Mucosa of descending colon (tissue), 3 donors: Measurements from ENCODE around the gene FMNL3. TPM values are rescaled to one million over a fixed set of nuclear protein-coding genes. Genes with fewer than 3 reads are reported as not detected.

Experiments
- ATAC-seq: fragments of 200-7000 bp; cut with Tn5 transposase; one replicate; pipeline ENCODE4 v1.9.1; 2020; ENCODE audit warnings: mild to moderate bottlenecking, moderate library complexity
- DNase-seq, 3 donors: peaks; one replicate each; pipeline ENCODE4 v3.0.0-alpha.2; 2020
- H3K36me3 ChIP-seq: fragments of 200-600 bp; one replicate; pipeline ENCODE4 v1.8.0; 2021; ENCODE audit warnings: low read depth, mild to moderate bottlenecking
- H3K4me1 ChIP-seq: fragments of 200-600 bp; one replicate; pipeline ENCODE4 v1.8.0; 2021; ENCODE audit warnings: low read depth, mild to moderate bottlenecking
- H3K4me3 ChIP-seq: fragments of 200-600 bp; one replicate; pipeline ENCODE4 v1.8.0; 2021; ENCODE audit warnings: mild to moderate bottlenecking
- H3K9me3 ChIP-seq: fragments of 200-600 bp; one replicate; pipeline ENCODE4 v1.8.0; 2021; ENCODE audit warnings: mild to moderate bottlenecking
- intact Hi-C, 2 donors: fragments of 100-400 bp; cut with DNase I in 1 of 2; cut with micrococcal nuclease in 1 of 2; formaldehyde crosslinking; loops; one replicate each; pipeline versions ENCODE4 v1.11.0 to v1.11.1; 2022; cut with DNase I, micrococcal nuclease
- total RNA-seq, 3 donors: library from RNA; stranded (reverse); fragmentation: NEBNext Ultra II Directional in 2 of 3; extraction: Animal tissue kit (Norgen Biotek cat#: 25700) in 2 of 3; gene quantifications; one replicate each; pipeline versions ENCODE4 v1.2.1 to v1.2.4, GENCODE V29; 2021 to 2023
- TF ChIP-seq, protein P1 (sequence below): fragments of 200-600 bp; IDR thresholded peaks from one replicate; pipeline ENCODE4 v1.8.0; 2022; ENCODE audit warnings: antibody characterized with exemption, mild to moderate bottlenecking
- donor health status: DM: no; HTN: no; CAD: no; lungs with moderate emphysema.
- donor health status: DM: no; HTN: no; CAD: no.
- donor health status: DM: no; HTN: yes; CAD: no.

Gene FMNL3
- total RNA-seq, 3 donors from 2014 or later, result 4.2 to 13.4 (median 7.1) TPM

DNA sequence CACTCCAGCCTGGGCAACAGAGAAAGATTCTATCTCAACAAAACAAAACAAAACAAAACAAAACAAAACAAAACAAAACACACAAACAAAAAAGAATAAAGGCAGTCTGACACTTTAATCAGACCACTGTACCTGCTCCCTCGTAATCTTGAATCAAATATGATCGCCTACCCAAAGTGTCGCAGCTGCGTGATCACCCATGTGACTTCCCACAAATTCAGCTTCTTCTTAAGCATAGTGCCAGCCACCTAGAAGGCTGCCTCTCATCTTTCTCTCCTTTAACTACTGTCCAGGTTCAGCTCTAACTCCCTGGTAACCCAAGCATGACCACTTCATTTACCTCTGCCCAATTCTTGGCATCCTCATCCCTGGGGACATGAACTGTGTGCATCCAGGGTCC, 37.4 kb downstream of the FMNL3 start:
- no peak for ATAC-seq
- TF ChIP-seq, protein P1, sequence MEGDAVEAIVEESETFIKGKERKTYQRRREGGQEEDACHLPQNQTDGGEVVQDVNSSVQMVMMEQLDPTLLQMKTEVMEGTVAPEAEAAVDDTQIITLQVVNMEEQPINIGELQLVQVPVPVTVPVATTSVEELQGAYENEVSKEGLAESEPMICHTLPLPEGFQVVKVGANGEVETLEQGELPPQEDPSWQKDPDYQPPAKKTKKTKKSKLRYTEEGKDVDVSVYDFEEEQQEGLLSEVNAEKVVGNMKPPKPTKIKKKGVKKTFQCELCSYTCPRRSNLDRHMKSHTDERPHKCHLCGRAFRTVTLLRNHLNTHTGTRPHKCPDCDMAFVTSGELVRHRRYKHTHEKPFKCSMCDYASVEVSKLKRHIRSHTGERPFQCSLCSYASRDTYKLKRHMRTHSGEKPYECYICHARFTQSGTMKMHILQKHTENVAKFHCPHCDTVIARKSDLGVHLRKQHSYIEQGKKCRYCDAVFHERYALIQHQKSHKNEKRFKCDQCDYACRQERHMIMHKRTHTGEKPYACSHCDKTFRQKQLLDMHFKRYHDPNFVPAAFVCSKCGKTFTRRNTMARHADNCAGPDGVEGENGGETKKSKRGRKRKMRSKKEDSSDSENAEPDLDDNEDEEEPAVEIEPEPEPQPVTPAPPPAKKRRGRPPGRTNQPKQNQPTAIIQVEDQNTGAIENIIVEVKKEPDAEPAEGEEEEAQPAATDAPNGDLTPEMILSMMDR, result no peak
- no peaks in the 10 kb centered on the region for H3K9me3 ChIP-seq
- intact Hi-C loops, result no loop called here
- no peaks in the 10 kb centered on the region for H3K36me3 ChIP-seq
- DNase-seq, result no peak
- H3K4me1 ChIP-seq, result peaks cover 27% of the 10 kb centered on the region
- no peak overlapping the region for H3K4me3 ChIP-seq

- ATAC-seq (no peak), DNase-seq (no peak)
- peaks cover 17% of the 10 kb centered on the region for H3K4me1 ChIP-seq
- H3K4me3 ChIP-seq, result no peak overlapping the region
- TF ChIP-seq, protein P1, result no peak
- H3K9me3 ChIP-seq, result no peaks in the 10 kb centered on the region
- H3K36me3 ChIP-seq, result no peaks in the 10 kb centered on the region
- intact Hi-C loops, result no loop called here
Observed at GRCh38 chr12:49667325-49668090, 39.7 kb downstream of the FMNL3 start.

DNA sequence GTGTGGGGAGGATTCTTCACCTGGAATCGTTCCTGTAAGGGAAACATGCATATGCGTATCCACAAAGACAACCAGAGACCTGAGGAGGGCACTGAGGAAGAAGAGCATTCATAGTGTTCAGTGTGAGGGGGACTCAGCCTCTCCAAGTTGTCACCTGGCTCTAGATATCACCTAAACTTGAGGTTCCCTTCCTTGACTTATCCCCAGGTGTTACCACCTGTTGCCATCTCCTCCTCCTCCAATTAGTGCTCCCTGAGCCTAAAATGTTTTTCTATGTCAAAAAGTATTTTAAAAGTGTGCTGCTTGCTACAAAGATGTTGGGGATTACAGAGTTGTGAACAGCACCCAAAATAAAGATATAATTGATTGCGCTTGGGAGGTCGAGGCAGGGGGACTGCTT, 41.0 kb downstream of the FMNL3 start:
- no peak for DNase-seq
- H3K36me3 ChIP-seq, result no peaks in the 10 kb centered on the region
- intact Hi-C loops, result no loop called here
- H3K4me1 ChIP-seq, result peaks cover 11% of the 10 kb centered on the region
- no peaks in the 10 kb centered on the region for H3K9me3 ChIP-seq
- no peak for ATAC-seq
- TF ChIP-seq, protein P1, result no peak
- no peak overlapping the region for H3K4me3 ChIP-seq

DNA sequence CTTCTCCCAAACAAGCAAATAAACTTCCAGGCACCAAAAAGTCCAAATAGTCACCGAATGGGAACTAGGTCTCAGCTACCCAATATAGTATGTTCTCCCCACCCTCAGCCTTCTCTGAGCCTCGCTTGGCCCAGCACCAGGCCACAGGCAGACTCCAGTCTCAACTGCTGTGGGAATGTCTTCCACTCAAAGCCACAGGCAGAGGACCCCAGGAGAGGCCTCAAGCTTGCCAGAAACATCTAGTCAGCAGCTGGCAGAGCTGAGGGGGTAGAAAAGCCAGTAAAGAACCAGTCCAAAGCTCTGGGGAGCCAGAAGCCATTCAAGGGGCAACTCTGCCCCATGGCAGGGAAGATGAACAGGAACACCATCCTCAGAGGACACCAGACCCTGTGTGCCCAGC, 41.8 kb downstream of the FMNL3 start:
- intact Hi-C loops, result no loop called here
- ATAC-seq, result no peak

DNA sequence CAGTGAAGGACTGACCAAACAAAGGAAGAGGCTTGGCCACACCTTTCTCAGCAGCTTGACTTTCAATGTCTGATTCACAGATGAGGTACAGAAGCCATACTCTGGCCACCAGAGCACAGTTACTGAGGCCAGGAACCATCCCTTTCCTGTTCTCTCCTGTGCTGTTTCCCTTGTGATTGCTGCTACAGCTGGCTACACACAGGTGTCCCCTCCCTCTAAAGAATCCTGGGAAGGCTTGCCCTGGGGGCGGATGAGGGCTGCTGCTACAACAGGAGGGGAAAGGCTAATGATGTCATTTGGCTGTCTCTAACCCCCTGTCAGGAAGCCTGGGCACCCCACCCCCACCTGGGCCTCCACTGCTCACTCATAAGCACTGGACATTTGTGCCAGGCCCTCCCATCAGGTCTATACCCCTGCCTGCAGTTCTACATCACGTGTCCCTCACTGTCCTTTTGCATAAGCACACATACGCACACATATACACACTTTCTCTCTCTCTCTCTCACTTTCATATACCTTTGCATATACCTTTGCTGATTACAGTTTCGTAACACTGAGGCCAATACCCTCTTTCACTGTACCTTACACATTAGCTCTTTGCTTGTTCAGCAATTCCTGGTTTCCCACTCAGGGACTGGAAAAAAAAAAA, 42.5 kb downstream of the FMNL3 start:
- no peaks in the 10 kb centered on the region for H3K36me3 ChIP-seq
- peaks cover 10% of the 10 kb centered on the region for H3K4me1 ChIP-seq
- H3K4me3 ChIP-seq, result no peak overlapping the region
- H3K9me3 ChIP-seq, result no peaks in the 10 kb centered on the region
- TF ChIP-seq, protein P1, result no peak
- DNase-seq (no peak), ATAC-seq (peak; percentile 11)
- intact Hi-C loops, result no loop called here

More for the DNA sequence above, 41.8 kb downstream of the FMNL3 start:
- TF ChIP-seq, protein P1, result no peak
- DNase-seq, result no peak
- Histone ChIP-seq H3K4me1 (peaks cover 10% of the 10 kb centered on the region), H3K9me3 (no peaks in the 10 kb centered on the region), H3K4me3 (no peak overlapping the region), H3K36me3 (no peaks in the 10 kb centered on the region)
